Right lobe of liver (tissue), 4 donors: Measurements from ENCODE around the gene TCAF1.
A peak's percentile ranks its signal among the peaks of the same experiment; 100 is the strongest.
"Not testable (repeated sequence)": the region's sequence is repeated elsewhere in the genome, so short reads cannot be mapped to it uniquely, and the experiment has no call there.

Experiments
- POLR2A ChIP-seq: fragments of 450-650 bp; IDR thresholded peaks from one replicate; pipeline ENCODE4 v1.6.1; 2017; ENCODE audit warnings: antibody characterized with exemption, mild to moderate bottlenecking
- TF ChIP-seq, protein P1 (sequence below), 4 donors: fragments of 200-600 bp in 3 of 4; fragments of 450-650 bp in 1 of 4; IDR thresholded peaks; one replicate each; pipeline versions ENCODE4 v1.5.1 to v1.8.0; 2016 to 2022; ENCODE audit warnings: antibody characterized with exemption in 4 of 4, mild to moderate bottlenecking in 2 of 4
- donor health status: DM: no; HTN: no; CAD: no.
- donor health status: DM: no; HTN: no; CAD: no.
- donor health status: DM: no; HTN: yes; CAD: no.

DNA sequence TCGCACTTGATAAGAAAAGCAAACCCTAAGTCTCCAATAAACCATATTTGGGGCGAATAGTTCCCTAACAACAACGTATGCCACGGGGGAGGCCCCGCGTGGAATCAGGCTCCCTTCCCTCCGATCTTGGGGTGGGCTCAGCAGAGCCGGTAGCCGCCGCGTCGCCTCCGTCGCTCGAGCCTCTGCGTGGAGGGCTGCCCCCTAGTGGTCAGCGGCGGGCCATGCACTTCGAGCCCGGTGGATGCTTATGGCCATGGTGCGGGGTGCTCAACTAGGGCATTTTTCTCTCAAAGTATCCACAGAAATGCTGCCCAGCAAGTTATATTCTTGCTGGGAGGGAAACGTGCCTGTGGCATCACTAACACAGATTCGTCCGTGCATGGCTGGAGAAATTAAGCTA lies 64.8 kb downstream of the TCAF1 start:
- not testable (repeated sequence) for TF ChIP-seq POLR2A
- TF ChIP-seq, protein P1, sequence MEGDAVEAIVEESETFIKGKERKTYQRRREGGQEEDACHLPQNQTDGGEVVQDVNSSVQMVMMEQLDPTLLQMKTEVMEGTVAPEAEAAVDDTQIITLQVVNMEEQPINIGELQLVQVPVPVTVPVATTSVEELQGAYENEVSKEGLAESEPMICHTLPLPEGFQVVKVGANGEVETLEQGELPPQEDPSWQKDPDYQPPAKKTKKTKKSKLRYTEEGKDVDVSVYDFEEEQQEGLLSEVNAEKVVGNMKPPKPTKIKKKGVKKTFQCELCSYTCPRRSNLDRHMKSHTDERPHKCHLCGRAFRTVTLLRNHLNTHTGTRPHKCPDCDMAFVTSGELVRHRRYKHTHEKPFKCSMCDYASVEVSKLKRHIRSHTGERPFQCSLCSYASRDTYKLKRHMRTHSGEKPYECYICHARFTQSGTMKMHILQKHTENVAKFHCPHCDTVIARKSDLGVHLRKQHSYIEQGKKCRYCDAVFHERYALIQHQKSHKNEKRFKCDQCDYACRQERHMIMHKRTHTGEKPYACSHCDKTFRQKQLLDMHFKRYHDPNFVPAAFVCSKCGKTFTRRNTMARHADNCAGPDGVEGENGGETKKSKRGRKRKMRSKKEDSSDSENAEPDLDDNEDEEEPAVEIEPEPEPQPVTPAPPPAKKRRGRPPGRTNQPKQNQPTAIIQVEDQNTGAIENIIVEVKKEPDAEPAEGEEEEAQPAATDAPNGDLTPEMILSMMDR (IDR thresholded peaks at IDR 0.05): peak in 3 of 4 donors; percentile 47 to 52 (median 51)
